Muscle layer of duodenum (tissue), 2 donors: ENCODE data around the gene ARHGAP45.

Source experiments
- H3K27ac ChIP-seq: one replicate; pipeline ENCODE4 v1.7.0; 2013; ENCODE audit warnings: mild to moderate bottlenecking, low read length
- H3K27me3 ChIP-seq: one replicate; pipeline ENCODE4 v1.7.0; 2013; ENCODE audit warnings: low read depth, mild to moderate bottlenecking, control low read depth, low read length
- H3K36me3 ChIP-seq, 2 donors: one replicate each; pipeline ENCODE4 v1.7.0; 2013; ENCODE audit warnings: low read length in 2 of 2, control low read depth in 1 of 2, mild to moderate bottlenecking in 1 of 2; ENCODE audit not compliant: insufficient read depth in 2 of 2, control insufficient read depth in 1 of 2
- H3K4me1 ChIP-seq, 2 donors: one replicate each; pipeline ENCODE4 v1.7.0; 2013; ENCODE audit warnings: low read length in 2 of 2, mild to moderate bottlenecking in 2 of 2, control low read depth in 1 of 2, moderate library complexity in 1 of 2; ENCODE audit not compliant: insufficient read depth in 2 of 2, control insufficient read depth in 1 of 2
- H3K4me3 ChIP-seq, 2 donors: one replicate each; pipeline ENCODE4 v1.7.0; 2013; ENCODE audit warnings: low read length in 2 of 2, low read depth in 1 of 2, mild to moderate bottlenecking in 1 of 2
- H3K9me3 ChIP-seq, 2 donors: one replicate each; pipeline ENCODE4 v1.7.0; 2013; ENCODE audit warnings: low read length in 2 of 2, control low read depth in 1 of 2, mild to moderate bottlenecking in 1 of 2; ENCODE audit not compliant: control insufficient read depth in 1 of 2
- donor health status: healthy.

The ARHGAP45 gene

DNA sequence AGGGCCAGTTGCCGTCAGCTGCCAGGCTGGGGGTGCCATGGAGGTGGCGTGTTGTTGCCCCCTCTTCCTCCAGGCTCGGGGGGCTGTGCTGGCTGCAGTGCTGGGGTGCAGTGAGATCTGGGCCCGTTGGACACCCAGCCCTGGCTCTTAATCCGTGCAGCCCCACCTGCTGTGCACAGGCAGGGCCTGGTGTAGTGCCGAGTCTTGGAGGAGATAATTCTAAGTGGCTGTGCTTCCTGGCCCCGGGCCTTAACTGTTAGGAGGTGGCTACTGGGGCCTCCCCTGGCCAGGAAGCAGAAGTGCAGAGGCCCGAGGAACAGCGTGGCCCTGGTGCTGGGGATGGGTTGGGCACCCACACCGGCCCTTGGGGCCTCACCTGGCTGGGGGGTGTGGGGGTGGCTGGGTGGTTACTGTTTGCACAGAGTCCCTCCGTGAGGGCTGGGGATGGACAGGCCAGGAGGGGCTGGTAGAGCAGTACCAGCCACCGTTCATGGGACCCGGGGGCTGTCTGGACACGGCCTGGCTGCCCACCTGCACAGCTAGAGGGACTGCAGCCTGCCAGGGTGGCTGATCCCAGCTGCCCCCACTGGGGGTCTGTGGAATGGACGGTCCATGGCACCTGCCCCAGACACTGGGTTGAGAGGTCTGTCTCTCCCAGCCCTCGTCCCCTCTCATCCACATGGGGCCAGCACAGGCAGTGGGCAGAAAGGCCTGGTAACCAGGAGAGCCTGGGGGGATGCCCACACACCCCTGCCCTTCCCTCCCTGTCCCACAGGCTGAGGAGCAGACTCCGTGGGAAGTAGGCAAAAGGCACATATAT lies 40.1 kb downstream of the ARHGAP45 start:
- H3K36me3 ChIP-seq = peaks cover 9 to 55% of the 10 kb centered on the region in 2 donors
- H3K9me3 ChIP-seq = no peaks in the 10 kb centered on the region
- no peak overlapping the region for H3K27ac ChIP-seq
- H3K4me1 ChIP-seq = peaks cover 10 to 35% of the 10 kb centered on the region in 2 donors
- H3K4me3 ChIP-seq = no peak overlapping the region
- H3K27me3 ChIP-seq = no peaks in the 10 kb centered on the region

DNA sequence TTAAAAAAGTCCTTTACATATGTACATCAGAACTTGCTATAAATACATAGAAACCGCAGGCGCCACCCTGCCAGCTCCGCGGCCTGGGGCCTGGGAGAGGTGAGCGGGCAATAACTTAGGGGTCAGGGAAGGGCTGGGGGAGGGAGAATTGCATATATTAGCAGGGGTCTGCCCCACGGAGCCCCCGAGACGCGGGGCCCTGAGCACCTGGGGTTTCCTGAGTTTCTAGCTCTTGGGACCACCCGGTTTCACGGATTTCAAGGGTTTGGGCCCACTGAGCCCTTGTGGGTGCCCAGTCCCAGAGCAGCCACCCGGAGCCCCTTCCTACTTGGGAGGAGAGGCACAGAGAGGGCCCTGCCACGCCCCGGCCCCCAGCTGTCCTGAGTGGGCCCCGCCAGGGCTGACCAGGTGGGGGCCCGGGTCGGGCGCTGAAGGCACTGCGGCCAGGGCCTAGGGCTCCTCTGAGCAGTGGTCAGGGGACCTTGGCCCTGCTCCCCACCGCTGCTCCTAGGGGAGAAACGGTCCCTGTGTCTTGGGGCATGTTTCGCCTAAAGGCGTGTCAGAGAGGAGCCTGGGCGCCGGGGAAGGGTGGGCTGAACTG lies 40.8 kb downstream of the ARHGAP45 start:
- Histone ChIP-seq H3K4me1 (peaks cover 6 to 37% of the 10 kb centered on the region in 2 donors), H3K4me3 (no peak overlapping the region), H3K36me3 (peaks cover 9 to 60% of the 10 kb centered on the region in 2 donors), H3K9me3 (no peaks in the 10 kb centered on the region), H3K27me3 (no peaks in the 10 kb centered on the region), H3K27ac (no peak overlapping the region)

DNA sequence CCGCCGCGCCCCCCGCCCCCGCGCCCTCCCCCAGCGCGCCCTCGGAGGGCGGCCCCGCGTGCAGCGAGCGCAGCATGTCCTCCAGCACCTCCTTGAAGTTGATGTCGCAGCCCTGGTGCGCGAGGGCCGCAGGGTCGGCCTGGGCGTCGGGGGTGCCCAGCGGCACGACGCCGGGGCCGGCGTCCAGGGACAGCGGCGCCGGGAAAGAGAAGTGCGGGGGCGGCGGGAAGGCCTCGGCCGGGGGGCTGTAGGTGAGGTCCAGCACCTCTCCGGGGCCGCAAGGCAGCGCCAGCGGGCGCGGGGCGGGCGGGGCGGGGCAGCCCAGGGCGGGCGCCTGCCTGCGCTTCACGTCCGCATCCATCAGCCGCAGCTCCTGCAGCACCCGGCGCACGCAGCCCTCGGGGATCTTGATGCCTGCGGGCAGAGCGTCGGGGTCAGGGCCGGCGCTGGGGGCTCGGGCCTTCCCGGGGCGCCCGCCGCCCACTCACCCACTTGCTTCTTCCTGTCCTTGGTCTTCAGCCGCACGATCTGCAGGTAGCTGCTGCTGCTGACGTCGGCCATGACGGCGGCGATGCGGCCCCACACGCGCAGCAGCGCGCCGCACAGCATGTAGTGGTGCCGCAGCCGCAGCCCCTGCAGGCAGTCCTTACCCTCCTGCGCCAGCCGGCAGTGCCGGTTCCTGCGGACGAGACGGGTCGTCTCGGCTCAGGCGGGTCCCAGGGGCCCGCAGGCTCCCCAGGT lies 41.5 kb downstream of the ARHGAP45 start:
- Histone ChIP-seq H3K4me3 (no peak overlapping the region), H3K9me3 (no peaks in the 10 kb centered on the region), H3K27me3 (no peaks in the 10 kb centered on the region), H3K27ac (no peak overlapping the region), H3K4me1 (peaks cover under 1 to 36% of the 10 kb centered on the region in 2 donors), H3K36me3 (peaks cover 9 to 65% of the 10 kb centered on the region in 2 donors)

DNA sequence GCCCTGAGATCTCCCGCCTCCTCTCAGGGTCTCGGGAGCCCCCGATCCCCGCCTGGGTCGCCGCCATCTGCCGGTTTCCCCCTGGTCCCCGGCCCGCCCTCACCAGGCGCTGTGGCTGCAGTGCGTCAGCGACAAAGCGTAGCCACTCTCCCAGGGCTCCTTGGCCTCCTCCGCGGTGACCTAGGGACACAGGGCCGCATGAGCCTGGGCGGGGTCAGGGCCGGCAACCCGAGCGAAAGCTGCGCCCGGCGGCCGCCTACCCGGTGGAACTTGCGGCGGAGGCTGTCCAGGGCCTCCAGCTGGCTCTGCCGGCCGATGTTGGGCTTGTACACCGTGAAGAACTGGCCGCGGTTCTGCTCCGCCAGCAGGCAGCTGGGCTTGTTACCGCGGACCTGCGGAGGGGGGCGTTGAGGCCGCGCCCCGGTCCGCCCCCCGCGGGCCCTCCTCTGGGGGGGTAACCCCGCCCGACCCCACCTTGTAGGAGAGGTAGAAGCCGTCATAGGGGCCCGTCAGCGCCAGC lies 42.1 kb downstream of the ARHGAP45 start:
- no peaks in the 10 kb centered on the region for H3K9me3 ChIP-seq
- peaks cover 0 to 41% of the 10 kb centered on the region in 2 donors for H3K4me1 ChIP-seq
- H3K27ac ChIP-seq = no peak overlapping the region
- H3K4me3 ChIP-seq = no peak overlapping the region
- H3K27me3 ChIP-seq = no peaks in the 10 kb centered on the region
- peaks cover 12 to 67% of the 10 kb centered on the region in 2 donors for H3K36me3 ChIP-seq

DNA sequence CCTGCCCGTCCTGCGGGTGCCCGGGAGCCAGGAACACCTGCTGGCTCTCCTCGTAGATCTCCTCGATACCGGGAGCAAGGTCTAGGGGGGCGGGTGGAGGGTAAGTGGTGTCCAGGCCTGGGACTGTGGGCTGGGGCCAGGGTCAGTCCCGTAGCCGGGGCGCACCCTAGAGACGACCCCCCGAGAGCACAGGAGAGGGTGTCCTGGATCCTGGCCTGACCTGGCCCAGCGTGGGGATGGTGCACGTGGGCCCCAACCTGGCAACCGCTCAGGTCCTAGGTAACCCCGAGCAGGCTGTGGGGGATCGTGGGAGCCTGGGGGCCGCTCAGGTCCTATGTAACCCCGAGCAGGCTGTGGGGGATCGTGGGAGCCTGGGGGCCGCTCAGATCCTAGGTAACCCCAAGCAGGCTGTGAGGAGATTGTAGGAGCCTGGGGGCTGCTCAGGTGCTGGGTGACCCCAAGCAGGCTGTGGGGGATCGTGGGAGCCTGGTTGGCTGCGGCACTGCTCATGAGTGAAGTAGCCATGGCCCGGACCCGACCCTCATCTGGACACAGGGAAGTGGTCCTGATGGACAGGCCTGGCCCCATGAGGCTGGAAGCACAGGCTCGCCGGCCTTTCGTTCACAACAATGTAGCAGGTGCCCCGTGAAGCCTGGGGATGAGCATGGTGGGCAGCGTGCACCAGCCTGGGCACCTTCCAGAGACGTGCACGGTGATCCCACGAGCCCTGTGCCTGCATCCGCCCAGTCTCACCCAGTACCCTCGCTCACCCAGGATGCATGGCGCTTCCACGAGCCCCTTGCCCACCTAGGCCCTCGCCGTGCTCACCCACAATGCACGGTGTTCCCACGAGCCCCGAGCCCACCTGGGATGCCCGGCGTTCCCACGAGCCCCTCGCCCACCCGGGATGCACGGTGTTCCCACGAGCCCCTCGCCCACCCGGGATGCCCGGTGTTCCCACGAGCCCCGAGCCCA lies 43.0 kb downstream of the ARHGAP45 start:
- no peaks in the 10 kb centered on the region for H3K27me3 ChIP-seq
- no peak overlapping the region for H3K4me3 ChIP-seq
- H3K9me3 ChIP-seq = no peaks in the 10 kb centered on the region
- no peak overlapping the region for H3K27ac ChIP-seq
- peaks cover 0 to 43% of the 10 kb centered on the region in 2 donors for H3K4me1 ChIP-seq
- H3K36me3 ChIP-seq = peaks cover 15 to 70% of the 10 kb centered on the region in 2 donors

DNA sequence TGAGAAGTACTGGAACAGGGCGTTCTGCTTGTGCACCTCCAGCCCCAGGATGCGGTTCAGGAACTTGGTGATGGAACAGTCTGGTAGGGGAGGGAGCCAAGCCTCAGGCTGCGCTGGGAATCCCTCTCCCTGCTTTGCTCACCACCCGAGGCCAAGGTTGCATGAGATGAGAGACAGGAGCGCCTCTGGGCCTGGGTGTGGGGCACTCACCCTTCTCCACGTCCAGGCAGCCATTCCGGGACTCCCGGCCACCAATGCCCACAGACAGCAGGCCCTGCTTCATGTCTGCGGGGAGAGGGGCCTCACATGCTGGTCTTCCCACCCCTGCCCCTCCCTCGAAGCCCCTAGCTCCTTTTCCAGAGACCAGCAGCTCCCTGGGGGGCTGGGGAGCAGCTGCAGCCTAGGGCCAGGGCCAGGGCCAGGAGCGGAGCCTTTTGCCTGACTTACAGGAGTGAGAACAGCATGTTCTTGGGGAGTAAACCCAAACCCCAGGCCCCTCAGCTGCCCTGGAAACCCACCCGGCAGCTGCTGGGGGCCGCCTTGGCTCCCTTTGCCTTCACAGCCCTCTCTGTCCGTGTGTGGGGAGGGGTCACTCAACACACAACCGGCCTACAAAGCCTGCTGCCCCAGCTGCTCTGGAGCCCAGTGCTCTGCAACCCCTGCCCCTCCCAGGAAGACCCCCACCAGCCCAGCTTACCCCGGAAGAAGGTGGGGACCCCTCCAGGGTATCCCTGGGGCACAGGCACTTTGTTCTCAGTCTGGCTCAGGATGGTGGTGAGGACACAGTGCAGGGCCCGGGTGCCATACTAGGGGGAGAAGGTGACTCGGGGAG lies 44.1 kb downstream of the ARHGAP45 start:
- Histone ChIP-seq H3K4me3 (no peak overlapping the region), H3K4me1 (peaks cover 0 to 32% of the 10 kb centered on the region in 2 donors), H3K36me3 (peaks cover 15 to 76% of the 10 kb centered on the region in 2 donors), H3K27me3 (no peaks in the 10 kb centered on the region), H3K27ac (no peak overlapping the region), H3K9me3 (no peaks in the 10 kb centered on the region)

DNA sequence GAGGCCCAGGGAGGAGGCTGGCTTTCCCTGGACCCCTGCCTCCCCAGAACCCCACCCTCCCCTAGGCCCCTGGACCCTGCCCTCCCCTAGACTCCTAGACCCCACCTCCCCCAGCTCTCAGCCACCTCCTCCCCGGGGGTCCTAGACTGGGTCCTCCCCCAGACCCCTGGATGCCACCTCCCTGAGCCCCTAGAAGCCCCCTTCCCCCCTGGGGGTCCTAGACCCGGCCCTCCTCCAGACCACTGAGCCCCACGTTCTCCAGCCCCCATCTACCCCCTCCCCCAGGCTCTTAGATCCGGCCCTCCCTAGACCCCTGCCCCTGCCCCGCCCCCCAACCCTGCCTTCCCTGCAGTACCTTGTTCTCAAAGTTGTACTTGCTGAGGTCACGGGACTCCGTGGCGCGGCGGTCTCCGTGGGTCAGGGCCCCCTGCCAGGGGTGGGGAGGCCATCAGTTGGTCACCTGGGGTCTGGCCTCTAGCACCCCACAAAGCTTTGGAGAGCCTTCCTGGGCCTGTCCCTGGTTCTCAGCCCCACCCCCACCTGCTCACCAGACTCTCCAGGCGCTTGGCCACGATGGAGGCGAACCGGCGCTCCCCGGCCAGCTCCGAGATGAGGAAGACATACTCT lies 44.8 kb downstream of the ARHGAP45 start:
- peaks cover 20 to 76% of the 10 kb centered on the region in 2 donors for H3K36me3 ChIP-seq
- no peaks in the 10 kb centered on the region for H3K27me3 ChIP-seq
- no peaks in the 10 kb centered on the region for H3K9me3 ChIP-seq
- H3K4me1 ChIP-seq = peaks cover 0 to 26% of the 10 kb centered on the region in 2 donors
- H3K4me3 ChIP-seq = no peak overlapping the region
- no peak overlapping the region for H3K27ac ChIP-seq

DNA sequence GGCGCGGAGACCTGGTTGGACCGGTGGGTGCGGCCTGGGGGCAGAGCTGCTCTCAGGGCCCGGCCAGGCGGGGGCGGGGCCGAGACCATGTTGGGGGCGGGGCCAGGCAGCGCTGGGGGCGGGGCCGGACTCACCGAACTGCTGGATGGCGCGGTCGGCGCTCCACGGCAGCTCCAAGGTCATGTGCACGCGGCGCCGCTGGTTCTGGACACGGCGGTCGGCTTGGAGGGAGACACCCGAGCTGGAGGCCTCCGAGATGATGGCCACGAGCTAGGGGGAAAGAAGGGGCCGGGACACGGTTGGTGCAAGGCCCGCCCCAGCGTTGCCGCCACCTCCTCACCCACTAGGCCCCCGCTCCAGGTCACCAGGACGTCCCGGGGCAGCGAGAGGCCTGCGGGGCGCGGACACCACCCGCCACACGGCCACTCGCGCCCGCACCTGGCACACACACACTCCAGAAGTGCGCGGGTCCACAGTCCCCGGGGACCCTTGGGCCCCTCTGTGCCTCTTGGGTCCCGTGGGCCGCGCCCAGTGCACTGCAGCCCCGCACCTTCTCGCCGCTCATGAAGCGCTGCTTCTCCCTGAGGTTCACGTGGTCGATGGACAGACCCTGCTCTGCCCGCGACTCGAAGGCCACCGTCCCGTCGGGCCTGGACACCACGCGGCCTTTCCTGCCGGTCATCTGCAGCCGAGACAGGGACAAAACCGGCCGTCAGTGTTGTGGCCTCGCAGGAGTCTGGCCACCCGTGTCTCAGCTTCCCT lies 45.5 kb downstream of the ARHGAP45 start:
- Histone ChIP-seq H3K27me3 (no peaks in the 10 kb centered on the region), H3K9me3 (no peaks in the 10 kb centered on the region), H3K4me1 (peaks cover 0 to 25% of the 10 kb centered on the region in 2 donors), H3K36me3 (peaks cover 20 to 76% of the 10 kb centered on the region in 2 donors), H3K4me3 (peak overlapping the region in 1 of 2 donors; percentile 35), H3K27ac (no peak overlapping the region)
